ENCODE results near the gene ACAN. TPM values are rescaled to one million over a fixed set of nuclear protein-coding genes. Genes with fewer than 3 reads are reported as not detected.

ACAN gene
- total and polyA plus RNA-seq, 10 of the 15 experiments (the other 5 are each of a cell fraction or from before 2014, with no cell fraction given): not detected

DNA sequence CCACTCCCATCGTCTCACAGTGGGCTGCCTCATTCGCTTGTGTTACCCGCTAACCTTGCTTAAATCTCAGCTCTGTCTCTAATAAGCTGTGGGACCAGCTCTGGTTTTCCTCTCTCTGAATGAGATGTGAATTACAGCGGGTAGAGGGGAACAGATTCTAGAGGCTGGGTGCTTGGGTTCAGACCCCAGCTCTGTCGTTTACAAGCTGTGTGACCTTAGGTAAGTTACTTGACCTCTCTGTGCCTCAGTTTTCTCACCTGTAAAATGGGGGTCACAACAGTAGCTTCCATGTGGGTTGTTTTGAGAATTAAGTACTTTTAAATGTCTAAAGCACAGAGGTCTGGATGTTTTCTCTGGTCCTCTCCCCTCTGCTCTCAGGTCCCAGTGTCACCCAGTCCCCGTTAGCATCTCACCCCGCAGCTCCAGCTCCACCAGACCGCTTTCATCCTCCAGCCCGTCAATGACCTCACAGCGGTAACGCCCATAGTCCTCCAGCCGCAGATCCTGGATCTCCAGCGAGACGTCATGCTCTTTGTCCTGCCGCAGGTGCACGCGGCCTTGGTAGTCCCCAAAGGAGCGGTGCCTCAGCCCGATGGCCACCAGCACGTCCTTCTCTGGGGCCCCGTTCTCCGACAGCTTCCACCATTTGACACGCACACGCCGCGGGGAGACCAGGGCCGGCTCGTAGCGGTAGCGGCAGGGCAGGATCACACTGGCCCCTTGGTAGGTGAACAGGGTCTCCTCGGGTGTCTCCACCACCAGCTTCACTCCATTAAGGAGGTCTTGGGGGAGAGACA, 77.9 kb downstream of the ACAN start (continued):
- TF ChIP-seq, protein P1, sequence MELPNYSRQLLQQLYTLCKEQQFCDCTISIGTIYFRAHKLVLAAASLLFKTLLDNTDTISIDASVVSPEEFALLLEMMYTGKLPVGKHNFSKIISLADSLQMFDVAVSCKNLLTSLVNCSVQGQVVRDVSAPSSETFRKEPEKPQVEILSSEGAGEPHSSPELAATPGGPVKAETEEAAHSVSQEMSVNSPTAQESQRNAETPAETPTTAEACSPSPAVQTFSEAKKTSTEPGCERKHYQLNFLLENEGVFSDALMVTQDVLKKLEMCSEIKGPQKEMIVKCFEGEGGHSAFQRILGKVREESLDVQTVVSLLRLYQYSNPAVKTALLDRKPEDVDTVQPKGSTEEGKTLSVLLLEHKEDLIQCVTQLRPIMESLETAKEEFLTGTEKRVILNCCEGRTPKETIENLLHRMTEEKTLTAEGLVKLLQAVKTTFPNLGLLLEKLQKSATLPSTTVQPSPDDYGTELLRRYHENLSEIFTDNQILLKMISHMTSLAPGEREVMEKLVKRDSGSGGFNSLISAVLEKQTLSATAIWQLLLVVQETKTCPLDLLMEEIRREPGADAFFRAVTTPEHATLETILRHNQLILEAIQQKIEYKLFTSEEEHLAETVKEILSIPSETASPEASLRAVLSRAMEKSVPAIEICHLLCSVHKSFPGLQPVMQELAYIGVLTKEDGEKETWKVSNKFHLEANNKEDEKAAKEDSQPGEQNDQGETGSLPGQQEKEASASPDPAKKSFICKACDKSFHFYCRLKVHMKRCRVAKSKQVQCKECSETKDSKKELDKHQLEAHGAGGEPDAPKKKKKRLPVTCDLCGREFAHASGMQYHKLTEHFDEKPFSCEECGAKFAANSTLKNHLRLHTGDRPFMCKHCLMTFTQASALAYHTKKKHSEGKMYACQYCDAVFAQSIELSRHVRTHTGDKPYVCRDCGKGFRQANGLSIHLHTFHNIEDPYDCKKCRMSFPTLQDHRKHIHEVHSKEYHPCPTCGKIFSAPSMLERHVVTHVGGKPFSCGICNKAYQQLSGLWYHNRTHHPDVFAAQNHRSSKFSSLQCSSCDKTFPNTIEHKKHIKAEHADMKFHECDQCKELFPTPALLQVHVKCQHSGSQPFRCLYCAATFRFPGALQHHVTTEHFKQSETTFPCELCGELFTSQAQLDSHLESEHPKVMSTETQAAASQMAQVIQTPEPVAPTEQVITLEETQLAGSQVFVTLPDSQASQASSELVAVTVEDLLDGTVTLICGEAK (IDR thresholded peaks at IDR 0.05; ENCODE audit: borderline replicate concordance): no peak
- TF ChIP-seq NFYA (IDR thresholded peaks at IDR 0.05; ENCODE audit: borderline replicate concordance, low read depth, low read length) (no peak), TCF7 (IDR thresholded peaks at IDR 0.05; ENCODE audit: borderline replicate concordance) (no peak), RELA (IDR thresholded peaks at IDR 0.05; ENCODE audit: borderline replicate concordance, partially characterized antibody) (no peak), RFX5 (IDR thresholded peaks at IDR 0.05; ENCODE audit: low read depth, low read length) (no peak), ZNF207 (IDR thresholded peaks at IDR 0.05; ENCODE audit: borderline replicate concordance) (no peak), ZBED1 (IDR thresholded peaks at IDR 0.05; ENCODE audit: borderline replicate concordance) (no peak), HCFC1 (IDR thresholded peaks at IDR 0.05; ENCODE audit: low read length) (no peak)

GRCh38 chr15:88881775-88882174, 78.5 kb downstream of the ACAN start:
- no peak for DNase-seq (ENCODE audit: low read depth, low spot score)
- H3K4me3 ChIP-seq: no peak overlapping the region
- H3K4me1 ChIP-seq (ENCODE audit: control insufficient read depth, insufficient read depth, low read length): no peaks in the 10 kb centered on the region
- ChIA-PET POLR2A (no interaction called here), RAD21 (ENCODE audit: unreplicated experiment) (no interaction called here), SMC1A (ENCODE audit: uncharacterized antibody, unreplicated experiment) (no interaction called here), CTCF (interaction anchor here (1.6 to 2.3 kb wide), 3 partner anchors 12 to 24 kb away, joined by 3 to 12 read pairs (median 8); no protein-coding TSS in a partner anchor)
- no TSS peak for BruUV-seq (replicated peaks)
- H3K27ac ChIP-seq (ENCODE audit: control insufficient read depth, insufficient read depth): no peak overlapping the region
- H2AFZ ChIP-seq (ENCODE audit: control insufficient read depth, low read depth, low read length): no peak overlapping the region
- no peak overlapping the region for H3K4me2 ChIP-seq (ENCODE audit: control insufficient read depth, insufficient read depth)
- FAIRE-seq: no peak
- no peaks in the 10 kb centered on the region for H3K36me3 ChIP-seq (ENCODE audit: control insufficient read depth in 2 of 2, insufficient read depth in 2 of 2, low read length in 1 of 2)
- H4K20me1 ChIP-seq (ENCODE audit: control insufficient read depth, insufficient read depth): no peaks in the 10 kb centered on the region
- WGBS (ENCODE audit: insufficient coverage, insufficient replicate concordance, low lambda C conversion rate, missing lambda C conversion rate): 40% methylated on average over 3 of the region's 3 CpGs
- H3K9ac ChIP-seq (ENCODE audit: control insufficient read depth, insufficient read depth, low read length): no peak overlapping the region
- no peaks in the 10 kb centered on the region for H3K79me2 ChIP-seq (ENCODE audit: control insufficient read depth, insufficient read depth, low read length)
- intact Hi-C loops (cut with micrococcal nuclease; ENCODE audit: unreplicated experiment): no loop called here
- H3K9me3 ChIP-seq (replicated peaks; ENCODE audit: control insufficient read depth, insufficient read depth, low read length): no peaks in the 10 kb centered on the region
- in situ Hi-C loops (cut with MboI): no loop called here
- no peaks in the 10 kb centered on the region for H3K27me3 ChIP-seq (replicated peaks in 1 of 2; ENCODE audit: control insufficient read depth in 2 of 2, insufficient read depth in 2 of 2, low read length in 1 of 2)
- ATAC-seq: no peak
- TF ChIP-seq, protein P2, sequence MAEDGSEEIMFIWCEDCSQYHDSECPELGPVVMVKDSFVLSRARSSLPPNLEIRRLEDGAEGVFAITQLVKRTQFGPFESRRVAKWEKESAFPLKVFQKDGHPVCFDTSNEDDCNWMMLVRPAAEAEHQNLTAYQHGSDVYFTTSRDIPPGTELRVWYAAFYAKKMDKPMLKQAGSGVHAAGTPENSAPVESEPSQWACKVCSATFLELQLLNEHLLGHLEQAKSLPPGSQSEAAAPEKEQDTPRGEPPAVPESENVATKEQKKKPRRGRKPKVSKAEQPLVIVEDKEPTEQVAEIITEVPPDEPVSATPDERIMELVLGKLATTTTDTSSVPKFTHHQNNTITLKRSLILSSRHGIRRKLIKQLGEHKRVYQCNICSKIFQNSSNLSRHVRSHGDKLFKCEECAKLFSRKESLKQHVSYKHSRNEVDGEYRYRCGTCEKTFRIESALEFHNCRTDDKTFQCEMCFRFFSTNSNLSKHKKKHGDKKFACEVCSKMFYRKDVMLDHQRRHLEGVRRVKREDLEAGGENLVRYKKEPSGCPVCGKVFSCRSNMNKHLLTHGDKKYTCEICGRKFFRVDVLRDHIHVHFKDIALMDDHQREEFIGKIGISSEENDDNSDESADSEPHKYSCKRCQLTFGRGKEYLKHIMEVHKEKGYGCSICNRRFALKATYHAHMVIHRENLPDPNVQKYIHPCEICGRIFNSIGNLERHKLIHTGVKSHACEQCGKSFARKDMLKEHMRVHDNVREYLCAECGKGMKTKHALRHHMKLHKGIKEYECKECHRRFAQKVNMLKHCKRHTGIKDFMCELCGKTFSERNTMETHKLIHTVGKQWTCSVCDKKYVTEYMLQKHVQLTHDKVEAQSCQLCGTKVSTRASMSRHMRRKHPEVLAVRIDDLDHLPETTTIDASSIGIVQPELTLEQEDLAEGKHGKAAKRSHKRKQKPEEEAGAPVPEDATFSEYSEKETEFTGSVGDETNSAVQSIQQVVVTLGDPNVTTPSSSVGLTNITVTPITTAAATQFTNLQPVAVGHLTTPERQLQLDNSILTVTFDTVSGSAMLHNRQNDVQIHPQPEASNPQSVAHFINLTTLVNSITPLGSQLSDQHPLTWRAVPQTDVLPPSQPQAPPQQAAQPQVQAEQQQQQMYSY (CRISPR knock-in tag; IDR thresholded peaks at IDR 0.05): no peak
- TF ChIP-seq ZSCAN29 (IDR thresholded peaks at IDR 0.05): no peak

All from GM12878 (cell line).